ENCODE measurements around the gene TNNT3. TPM values are rescaled to one million over a fixed set of nuclear protein-coding genes. Genes with fewer than 3 reads are reported as not detected.

Gene TNNT3
- total and polyA plus RNA-seq, 9 donors, result 2,869 to 9,783 (median 6,353) TPM

DNA sequence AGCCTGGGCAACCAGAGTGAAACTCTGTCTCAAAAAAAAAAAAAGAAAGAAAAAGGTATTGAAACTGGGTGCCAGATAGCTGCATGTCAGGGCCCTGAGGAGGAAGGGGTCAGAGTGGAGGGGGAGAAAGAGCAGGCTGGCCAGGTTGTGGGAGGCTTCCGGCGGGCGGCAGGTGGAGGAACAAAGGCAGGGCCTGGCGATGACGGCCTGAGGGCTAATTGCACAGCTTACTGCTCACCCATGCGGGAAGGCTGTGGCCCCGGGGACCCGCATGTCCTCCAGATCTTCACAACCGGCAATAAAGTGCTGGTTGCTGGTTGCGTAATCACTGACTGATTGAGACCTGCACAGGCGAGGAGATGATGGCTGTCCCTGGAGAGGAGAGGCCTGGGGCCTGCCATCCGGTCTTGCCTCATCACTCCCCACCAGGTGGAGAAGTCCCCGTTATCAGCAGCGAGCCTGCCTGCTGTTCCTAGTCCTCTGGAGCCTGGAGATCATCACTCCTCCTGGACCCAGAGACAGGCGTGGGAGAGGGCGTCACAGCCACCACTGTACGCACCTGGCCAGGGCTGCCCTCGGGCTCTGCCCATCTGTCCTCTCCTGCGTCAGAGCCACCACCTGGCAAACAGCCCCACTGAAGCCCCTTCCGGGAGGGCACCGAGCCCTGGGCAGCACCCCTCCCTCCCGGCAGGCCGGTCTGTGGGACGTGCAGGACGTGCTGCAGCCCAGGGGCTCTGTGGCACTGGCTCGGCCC is 59.4 kb downstream of the TNNT3 start:
- no peak for DNase-seq
- H3K36me3 ChIP-seq (ENCODE audit: control insufficient read depth, insufficient read depth, low read length), result no peaks in the 10 kb centered on the region
- WGBS (ENCODE audit: insufficient coverage), result no CpG with 5 or more reads among the region's 26 CpGs
- H3K27me3 ChIP-seq (ENCODE audit: control insufficient read depth, insufficient read depth, low read length), result no peaks in the 10 kb centered on the region
- peaks cover 3% of the 10 kb centered on the region for H3K4me1 ChIP-seq (ENCODE audit: control insufficient read depth, insufficient read depth, low read length)
- no peaks in the 10 kb centered on the region for H3K9me3 ChIP-seq (replicated peaks; ENCODE audit: control insufficient read depth, low read depth, low read length)
- no peak overlapping the region for H3K27ac ChIP-seq (ENCODE audit: low read length)
- H3K4me3 ChIP-seq (ENCODE audit: low read length), result no peak overlapping the region

DNA sequence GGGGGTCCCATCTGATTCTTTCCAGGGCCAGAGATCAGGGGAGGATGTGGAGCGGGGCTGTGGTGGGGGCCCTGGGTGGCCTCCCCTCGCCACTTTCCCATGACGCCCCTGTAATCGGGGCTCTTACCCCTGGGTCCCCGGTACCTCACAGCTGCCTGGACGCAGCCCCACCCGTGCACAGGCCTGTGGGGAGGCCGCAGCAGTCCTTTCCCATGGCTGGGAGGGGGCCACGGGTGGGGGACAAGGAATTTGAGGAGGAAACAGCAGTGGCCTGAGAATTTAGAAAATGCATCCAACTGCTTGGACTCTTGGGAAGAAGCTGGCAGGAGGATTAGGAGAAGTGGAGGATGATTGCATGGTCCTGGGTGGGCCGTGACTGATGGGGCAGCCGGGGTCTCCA is 60.1 kb downstream of the TNNT3 start:
- Histone ChIP-seq H3K27me3 (ENCODE audit: control insufficient read depth, insufficient read depth, low read length) (no peaks in the 10 kb centered on the region), H3K9me3 (replicated peaks; ENCODE audit: control insufficient read depth, low read depth, low read length) (no peaks in the 10 kb centered on the region), H3K36me3 (ENCODE audit: control insufficient read depth, insufficient read depth, low read length) (no peaks in the 10 kb centered on the region), H3K4me1 (ENCODE audit: control insufficient read depth, insufficient read depth, low read length) (peaks cover 3% of the 10 kb centered on the region), H3K4me3 (ENCODE audit: low read length) (no peak overlapping the region), H3K27ac (ENCODE audit: low read length) (no peak overlapping the region)
- WGBS (ENCODE audit: insufficient coverage), result no CpG with 5 or more reads among the region's 11 CpGs
- no peak for DNase-seq

DNA sequence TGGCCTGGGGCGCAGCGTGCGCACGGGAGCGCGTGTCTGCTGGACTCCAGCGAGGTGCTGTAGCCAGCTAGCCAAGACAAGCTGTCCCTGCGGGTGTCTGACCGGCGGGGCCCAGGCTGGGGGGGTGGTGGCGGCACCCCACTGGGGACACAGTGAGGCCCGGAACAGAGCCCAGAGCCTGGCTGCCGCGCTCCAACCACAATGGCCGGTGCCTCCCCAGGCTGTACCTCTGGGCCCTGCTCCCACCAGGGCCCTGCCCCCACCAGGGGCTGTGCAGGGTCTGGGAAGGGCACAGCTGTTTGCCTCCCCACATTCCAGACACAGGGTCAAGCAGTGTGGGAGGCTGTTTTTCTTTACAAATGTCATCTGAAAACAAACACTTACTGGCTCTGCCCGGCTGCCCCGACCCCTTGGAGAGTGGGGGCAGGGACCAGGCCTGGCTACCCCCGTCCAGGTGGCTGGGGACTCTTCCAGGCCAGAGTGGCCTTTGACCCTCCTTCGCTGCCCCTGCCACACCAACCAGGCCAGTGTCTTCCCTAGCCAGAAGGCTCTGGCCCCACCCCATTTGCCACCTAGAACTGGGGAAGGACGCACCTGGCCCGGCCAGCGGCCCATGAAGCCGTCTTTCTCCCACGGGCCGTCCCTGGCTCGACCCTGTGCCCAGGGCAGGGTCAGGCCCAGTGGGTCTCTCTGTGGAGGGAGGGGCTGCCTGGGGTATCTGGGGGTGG is 63.5 kb downstream of the TNNT3 start:
- peaks cover 3% of the 10 kb centered on the region for H3K4me1 ChIP-seq (ENCODE audit: control insufficient read depth, insufficient read depth, low read length)
- H3K27ac ChIP-seq (ENCODE audit: low read length), result no peak overlapping the region
- H3K9me3 ChIP-seq (replicated peaks; ENCODE audit: control insufficient read depth, low read depth, low read length), result no peaks in the 10 kb centered on the region
- no peaks in the 10 kb centered on the region for H3K36me3 ChIP-seq (ENCODE audit: control insufficient read depth, insufficient read depth, low read length)
- no peaks in the 10 kb centered on the region for H3K27me3 ChIP-seq (ENCODE audit: control insufficient read depth, insufficient read depth, low read length)
- no CpG with 5 or more reads among the region's 26 CpGs for WGBS (ENCODE audit: insufficient coverage)
- H3K4me3 ChIP-seq (ENCODE audit: low read length), result no peak overlapping the region
- no peak for DNase-seq

DNA sequence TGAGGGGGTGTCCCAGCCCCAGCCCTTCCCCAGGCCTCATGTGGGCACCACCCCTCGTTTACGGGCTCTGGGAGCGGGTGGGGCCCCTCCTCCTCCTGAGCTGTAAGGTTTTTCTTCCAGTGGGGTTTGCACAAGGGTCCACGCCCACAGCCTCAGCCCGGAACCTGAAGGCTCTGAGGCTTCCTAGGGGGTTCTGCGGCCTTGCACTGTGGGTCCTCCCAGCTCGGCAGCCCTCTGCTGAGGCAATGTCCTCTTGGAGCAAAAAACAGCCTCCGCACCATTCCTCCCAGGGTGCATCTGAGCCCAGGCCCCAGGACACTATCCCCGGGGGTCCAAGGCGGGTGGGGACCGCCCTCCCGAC is 64.1 kb downstream of the TNNT3 start:
- Histone ChIP-seq H3K9me3 (replicated peaks; ENCODE audit: control insufficient read depth, low read depth, low read length) (no peaks in the 10 kb centered on the region), H3K36me3 (ENCODE audit: control insufficient read depth, insufficient read depth, low read length) (no peaks in the 10 kb centered on the region), H3K27ac (ENCODE audit: low read length) (no peak overlapping the region), H3K4me3 (ENCODE audit: low read length) (no peak overlapping the region), H3K27me3 (ENCODE audit: control insufficient read depth, insufficient read depth, low read length) (no peaks in the 10 kb centered on the region), H3K4me1 (ENCODE audit: control insufficient read depth, insufficient read depth, low read length) (peaks cover 4% of the 10 kb centered on the region)
- no peak for DNase-seq
- 40% methylated on average over 1 of the region's 12 CpGs for WGBS (ENCODE audit: insufficient coverage)

DNA sequence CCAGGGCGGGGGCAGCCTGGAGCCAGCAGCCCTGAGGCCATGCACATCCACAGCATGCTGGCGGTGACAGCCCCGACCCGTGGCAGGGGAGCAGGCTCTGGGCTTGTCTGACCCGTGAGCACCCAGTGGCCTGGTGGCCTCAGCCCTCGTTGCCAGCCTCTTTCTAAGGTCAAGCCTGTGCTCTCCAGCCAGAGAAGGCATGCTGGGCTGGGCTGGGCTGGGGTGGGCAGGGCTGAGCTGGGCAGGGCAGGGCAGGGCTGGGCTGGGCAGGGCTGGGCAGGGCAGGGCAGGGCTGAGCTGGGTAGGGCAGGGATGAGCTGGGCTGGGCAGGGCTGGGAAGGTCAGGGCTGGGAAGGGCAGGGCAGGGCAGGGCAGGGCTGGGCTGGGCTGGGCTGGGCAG is 67.5 kb downstream of the TNNT3 start:
- WGBS (ENCODE audit: insufficient coverage), result no CpG with 5 or more reads among the region's 6 CpGs
- Histone ChIP-seq H3K4me1 (ENCODE audit: control insufficient read depth, insufficient read depth, low read length) (peaks cover 9% of the 10 kb centered on the region), H3K36me3 (ENCODE audit: control insufficient read depth, insufficient read depth, low read length) (no peaks in the 10 kb centered on the region), H3K27ac (ENCODE audit: low read length) (no peak overlapping the region), H3K4me3 (ENCODE audit: low read length) (no peak overlapping the region), H3K27me3 (ENCODE audit: control insufficient read depth, insufficient read depth, low read length) (no peaks in the 10 kb centered on the region), H3K9me3 (replicated peaks; ENCODE audit: control insufficient read depth, low read depth, low read length) (no peaks in the 10 kb centered on the region)
- no peak for DNase-seq

DNA sequence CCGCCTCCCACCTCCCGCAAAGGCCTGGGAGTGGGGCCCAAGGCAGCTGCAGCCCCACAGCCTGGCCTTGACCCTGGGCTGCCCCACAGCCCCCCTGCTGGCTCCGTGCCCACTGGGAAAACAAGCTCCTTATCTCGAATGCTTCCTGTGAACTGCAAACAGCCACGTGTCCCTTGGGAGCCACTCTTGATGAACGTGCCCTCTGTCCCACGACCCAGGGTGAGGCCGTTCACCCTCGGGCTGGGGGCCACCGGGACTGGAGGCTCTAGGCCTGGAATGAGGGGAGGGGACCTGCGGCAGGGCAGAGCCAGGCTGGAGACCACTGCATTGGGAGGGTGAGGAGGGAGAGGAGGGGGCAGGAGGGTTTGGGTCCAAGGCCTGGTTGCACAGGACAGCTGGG is 68.7 kb downstream of the TNNT3 start:
- Histone ChIP-seq H3K27me3 (ENCODE audit: control insufficient read depth, insufficient read depth, low read length) (no peaks in the 10 kb centered on the region), H3K4me1 (ENCODE audit: control insufficient read depth, insufficient read depth, low read length) (peaks cover 12% of the 10 kb centered on the region), H3K4me3 (ENCODE audit: low read length) (no peak overlapping the region), H3K36me3 (ENCODE audit: control insufficient read depth, insufficient read depth, low read length) (no peaks in the 10 kb centered on the region), H3K27ac (ENCODE audit: low read length) (no peak overlapping the region), H3K9me3 (replicated peaks; ENCODE audit: control insufficient read depth, low read depth, low read length) (no peaks in the 10 kb centered on the region)
- no CpG with 5 or more reads among the region's 11 CpGs for WGBS (ENCODE audit: insufficient coverage)
- no peak for DNase-seq

Other genes with a start within 250 kb of the TNNT3 start
- not detected for gene KRTAP5-6, start 222.5 kb upstream of the TNNT3 start, total RNA-seq
- gene KRTAP5-6, start 222.5 kb upstream of the TNNT3 start, polyA plus RNA-seq (ENCODE audit: insufficient read depth in 1 of 8, insufficient read length in 8 of 8, low replicate concordance in 1 of 8), result 1 to 10 TPM in 1 of 8 donors, under 1 TPM in 2, not detected in 5; 0.28 to 1.1 (median 0.61) TPM
- 0.27 TPM for gene IFITM10, start 169.1 kb upstream of the TNNT3 start, total RNA-seq
- under 1 TPM in 7 of 8 donors, not detected in 1; 0.08 to 0.23 (median 0.15) TPM for gene IFITM10, start 169.1 kb upstream of the TNNT3 start, polyA plus RNA-seq (ENCODE audit: insufficient read depth in 1 of 8, insufficient read length in 8 of 8, low replicate concordance in 1 of 8)
- 56.9 TPM for gene CTSD, start 155.8 kb upstream of the TNNT3 start, total RNA-seq
- 100 to 1,000 TPM in 4 of 8 donors, 10 to 100 TPM in 4; 84.0 to 120 (median 95.9) TPM for gene CTSD, start 155.8 kb upstream of the TNNT3 start, polyA plus RNA-seq (ENCODE audit: insufficient read depth in 1 of 8, insufficient read length in 8 of 8, low replicate concordance in 1 of 8)
- gene SYT8, start 84.7 kb upstream of the TNNT3 start, total RNA-seq, result 0.27 TPM
- gene SYT8, start 84.7 kb upstream of the TNNT3 start, polyA plus RNA-seq (ENCODE audit: insufficient read depth in 1 of 8, insufficient read length in 8 of 8, low replicate concordance in 1 of 8), result 1 to 10 TPM in 3 of 8 donors, under 1 TPM in 5; 0.31 to 1.7 (median 0.76) TPM
- gene TNNI2, start 80.7 kb upstream of the TNNT3 start, total RNA-seq, result 3,726 TPM
- gene TNNI2, start 80.7 kb upstream of the TNNT3 start, polyA plus RNA-seq (ENCODE audit: insufficient read depth in 1 of 8, insufficient read length in 8 of 8, low replicate concordance in 1 of 8), result 1,000 to 10,000 TPM; 1,548 to 4,090 (median 3,128) TPM
- 43.4 TPM for gene LSP1, start 66.6 kb upstream of the TNNT3 start, total RNA-seq
- gene LSP1, start 66.6 kb upstream of the TNNT3 start, polyA plus RNA-seq (ENCODE audit: insufficient read depth in 1 of 8, insufficient read length in 8 of 8, low replicate concordance in 1 of 8), result 10 to 100 TPM; 18.2 to 61.1 (median 36.9) TPM
- 2.0 TPM for gene PRR33, start 27.8 kb upstream of the TNNT3 start, total RNA-seq
- gene PRR33, start 27.8 kb upstream of the TNNT3 start, polyA plus RNA-seq (ENCODE audit: insufficient read depth in 1 of 8, insufficient read length in 8 of 8, low replicate concordance in 1 of 8), result 1 to 10 TPM in 7 of 8 donors, under 1 TPM in 1; 0.90 to 7.0 (median 3.7) TPM
- gene MRPL23, start 27.6 kb downstream of the TNNT3 start, total RNA-seq, result 73.1 TPM
- gene MRPL23, start 27.6 kb downstream of the TNNT3 start, polyA plus RNA-seq (ENCODE audit: insufficient read depth in 1 of 8, insufficient read length in 8 of 8, low replicate concordance in 1 of 8), result 100 to 1,000 TPM in 2 of 8 donors, 10 to 100 TPM in 6; 40.6 to 122 (median 74.9) TPM
- 11,782 TPM for gene H19, start 78.1 kb downstream of the TNNT3 start, total RNA-seq
- over 10,000 TPM; 10,236 to 14,326 (median 13,021) TPM for gene H19, start 78.1 kb downstream of the TNNT3 start, polyA plus RNA-seq (ENCODE audit: insufficient read depth in 1 of 8, insufficient read length in 8 of 8, low replicate concordance in 1 of 8)
- 1,262 TPM for gene IGF2, start 219.7 kb downstream of the TNNT3 start, total RNA-seq
- 1,000 to 10,000 TPM; 3,071 to 5,136 (median 4,491) TPM for gene IGF2, start 219.7 kb downstream of the TNNT3 start, polyA plus RNA-seq (ENCODE audit: insufficient read depth in 1 of 8, insufficient read length in 8 of 8, low replicate concordance in 1 of 8)
- gene INS, start 241.5 kb downstream of the TNNT3 start, total RNA-seq, result not detected
- gene INS, start 241.5 kb downstream of the TNNT3 start, polyA plus RNA-seq (ENCODE audit: insufficient read depth in 1 of 8, insufficient read length in 8 of 8, low replicate concordance in 1 of 8), result not detected